Thyroid gland (tissue), 4 donors: ENCODE measurements around the gene ADI1. TPM values are rescaled to one million over a fixed set of nuclear protein-coding genes. Genes with fewer than 3 reads are reported as not detected.

ENCODE experiments used
- DNase-seq, 2 donors: peaks; one replicate each; pipeline ENCODE4 v3.0.0-alpha.2; 2019
- H3K27ac ChIP-seq, 3 donors: fragments of 200-600 bp; sonication (generic); 1 replicate in 2 of 3; 2 replicates in 1 of 3; pipeline ENCODE4 v1.5.1; 2016 to 2019; ENCODE audit warnings: mild to moderate bottlenecking in 1 of 3, moderate library complexity in 1 of 3
- H3K27me3 ChIP-seq: fragments of 200-600 bp; sonication (generic); one replicate; pipeline ENCODE4 v1.5.1; 2019
- H3K36me3 ChIP-seq, 2 donors: fragments of 200-600 bp; sonication (generic); one replicate each; pipeline ENCODE4 v1.5.1; 2016 to 2019
- H3K4me1 ChIP-seq, 2 donors: fragments of 200-600 bp; sonication (generic); one replicate each; pipeline ENCODE4 v1.5.1; 2017 to 2019
- H3K4me3 ChIP-seq, 3 donors: fragments of 200-600 bp; sonication (generic); replicated peaks in 1 of 3; 1 replicate in 2 of 3; 2 replicates in 1 of 3; pipeline ENCODE4 v1.5.1; 2016; ENCODE audit warnings: mild to moderate bottlenecking in 1 of 3
- H3K9me3 ChIP-seq: fragments of 200-600 bp; sonication (generic); one replicate; pipeline ENCODE4 v1.5.1; 2017
- CTCF ChIP-seq, 6 experiments: fragments of 200-600 bp in 3 of 6; fragments of 450-650 bp in 3 of 6; sonication (generic) in 3 of 6; IDR thresholded peaks; one replicate each; pipeline ENCODE4 v1.5.1; 2016 to 2019; ENCODE audit warnings: antibody characterized with exemption in 6 of 6, mild to moderate bottlenecking in 2 of 6, inconsistent platforms in 1 of 6, moderate library complexity in 1 of 6
- POLR2A ChIP-seq, 2 donors: fragments of 450-650 bp; IDR thresholded peaks; one replicate each; pipeline ENCODE4 v1.6.1; 2017; ENCODE audit warnings: antibody characterized with exemption in 2 of 2, mild to moderate bottlenecking in 2 of 2, moderate library complexity in 1 of 2
- WGBS, 2 donors: methylation state at CpG; one replicate each; pipeline ENCODE4 v1.1.5; 2017; 5-methylcytosine and 5-hydroxymethylcytosine counted together
- intact Hi-C: fragments of 100-400 bp; cut with DNase I; formaldehyde crosslinking; loops from one replicate; pipeline ENCODE4 v1.15.1; 2023
- total RNA-seq, 4 donors: library from RNA; depleted of rRNA; stranded (reverse); fragments of >200 nt; gene quantifications; one replicate each; pipeline ENCODE4 v1.2.3, GENCODE V29; 2016

ADI1 gene
- total RNA-seq, 4 donors from 2014 or later, result 35.9 to 65.1 (median 59.2) TPM

GRCh38 chr2:3481011-3481400 lies 38.3 kb downstream of the ADI1 start:
- Histone ChIP-seq H3K9me3 (no peaks in the 10 kb centered on the region), H3K27ac (peak overlapping the region in 1 of 3 donors; percentile 23), H3K4me1 (peaks cover 0 to 4% of the 10 kb centered on the region in 2 donors), H3K27me3 (no peaks in the 10 kb centered on the region), H3K4me3 (no peak overlapping the region), H3K36me3 (peaks cover 12 to 19% of the 10 kb centered on the region in 2 donors)
- intact Hi-C loops, result no loop called here
- 88 to 94% methylated on average over 5 of the region's 5 CpGs for WGBS, 2 donors
- no peak for DNase-seq
- TF ChIP-seq CTCF (IDR thresholded peaks at IDR 0.05), result no peak
- no peak for TF ChIP-seq POLR2A (IDR thresholded peaks at IDR 0.05)

GRCh38 chr2:3480352-3481010 lies 38.9 kb downstream of the ADI1 start:
- Histone ChIP-seq H3K4me3 (no peak overlapping the region), H3K4me1 (peaks cover 0 to 4% of the 10 kb centered on the region in 2 donors), H3K27ac (peak overlapping the region in 1 of 3 donors; percentile 23), H3K36me3 (peaks cover 12 to 24% of the 10 kb centered on the region in 2 donors), H3K27me3 (no peaks in the 10 kb centered on the region), H3K9me3 (no peaks in the 10 kb centered on the region)
- TF ChIP-seq CTCF (IDR thresholded peaks at IDR 0.05) (no peak), POLR2A (IDR thresholded peaks at IDR 0.05) (no peak)
- WGBS, 2 donors, result 66% methylated on average over 7 of the region's 7 CpGs
- intact Hi-C loops, result no loop called here
- DNase-seq, result peak; percentile 61 to 68

- H3K4me1 ChIP-seq, result peaks cover 0 to 4% of the 10 kb centered on the region in 2 donors
- peaks cover 12 to 25% of the 10 kb centered on the region in 2 donors for H3K36me3 ChIP-seq
- WGBS, 2 donors, result 81 to 84% methylated on average over 31 of the region's 31 CpGs
- H3K27ac ChIP-seq, result no peak overlapping the region
- TF ChIP-seq POLR2A (IDR thresholded peaks at IDR 0.05), result no peak
- no peak for TF ChIP-seq CTCF (IDR thresholded peaks at IDR 0.05)
- no peaks in the 10 kb centered on the region for H3K27me3 ChIP-seq
- intact Hi-C loops, result no loop called here
- H3K9me3 ChIP-seq, result no peaks in the 10 kb centered on the region
- DNase-seq, result no peak
- H3K4me3 ChIP-seq, result no peak overlapping the region
Observed at GRCh38 chr2:3479430-3480320, 39.7 kb downstream of the ADI1 start.

GRCh38 chr2:3478846-3479385 lies 40.4 kb downstream of the ADI1 start:
- no peak overlapping the region for H3K4me3 ChIP-seq
- WGBS, 2 donors, result 91 to 93% methylated on average over 11 to 19 of the region's 19 CpGs
- intact Hi-C loops, result no loop called here
- H3K9me3 ChIP-seq, result no peaks in the 10 kb centered on the region
- peaks cover 0 to 2% of the 10 kb centered on the region in 2 donors for H3K4me1 ChIP-seq
- H3K27ac ChIP-seq, result no peak overlapping the region
- H3K36me3 ChIP-seq, result peaks cover 16 to 25% of the 10 kb centered on the region in 2 donors
- H3K27me3 ChIP-seq, result no peaks in the 10 kb centered on the region
- no peak for TF ChIP-seq POLR2A (IDR thresholded peaks at IDR 0.05)
- DNase-seq, result no peak

GRCh38 chr2:3476985-3477327 lies 42.4 kb downstream of the ADI1 start:
- Histone ChIP-seq H3K9me3 (no peaks in the 10 kb centered on the region), H3K4me3 (no peak overlapping the region), H3K27me3 (no peaks in the 10 kb centered on the region), H3K4me1 (no peaks in the 10 kb centered on the region), H3K36me3 (peaks cover 20 to 29% of the 10 kb centered on the region in 2 donors), H3K27ac (no peak overlapping the region)
- 84 to 88% methylated on average over 5 of the region's 5 CpGs for WGBS, 2 donors
- no peak for TF ChIP-seq POLR2A (IDR thresholded peaks at IDR 0.05)
- TF ChIP-seq CTCF (IDR thresholded peaks at IDR 0.05), result no peak
- DNase-seq, result no peak
- intact Hi-C loops, result no loop called here
